ENCODE results near the gene PRR20G. TPM values are rescaled to one million over a fixed set of nuclear protein-coding genes. Genes with fewer than 3 reads are reported as not detected.
A peak's percentile ranks its signal among the peaks of the same experiment; 100 is the strongest.

Gene PRR20G
- total RNA-seq, 1 experiment from 2014 or later = not detected

DNA sequence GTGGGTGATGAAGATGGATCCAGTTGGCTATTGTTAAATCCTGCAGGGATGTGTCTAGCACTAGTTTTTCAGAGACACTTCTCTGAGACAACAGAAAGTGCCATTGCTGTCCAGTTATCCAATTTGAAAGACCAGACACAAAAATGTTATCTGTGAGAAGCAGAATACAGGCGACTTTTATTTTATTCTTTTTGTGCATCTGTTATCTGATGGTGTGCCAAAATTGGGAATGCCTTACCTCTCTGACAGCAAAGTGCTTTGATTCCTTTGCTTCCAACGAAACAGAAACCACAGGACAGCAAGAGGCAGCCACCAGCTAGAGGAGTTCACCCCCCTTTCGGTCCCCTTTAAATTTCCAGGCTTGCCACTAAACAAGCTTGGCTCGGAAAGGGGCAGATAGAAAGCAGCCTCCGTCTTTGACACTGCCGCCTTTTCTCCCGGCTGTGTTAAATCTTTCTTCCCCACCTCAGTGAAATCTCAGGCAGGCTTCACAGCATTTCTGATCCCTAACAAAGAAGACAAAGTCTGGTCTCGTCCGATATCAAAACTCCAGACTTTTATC lies 17.7 kb upstream of the PRR20G start:
- no peak for DNase-seq
- peaks cover 8% of the 10 kb centered on the region; the same call in 1 of the 2 replicates for H3F3A ChIP-seq (ENCODE audit: insufficient read depth, low read depth)
- no peaks in the 10 kb centered on the region for H3K36me3 ChIP-seq (ENCODE audit: low read depth)
- no peaks in the 10 kb centered on the region for H3K9me2 ChIP-seq (ENCODE audit: insufficient read depth)
- no peak for TF ChIP-seq EZH2 (IDR thresholded peaks at IDR 0.05; ENCODE audit: low read depth)
- TF ChIP-seq, protein P1, sequence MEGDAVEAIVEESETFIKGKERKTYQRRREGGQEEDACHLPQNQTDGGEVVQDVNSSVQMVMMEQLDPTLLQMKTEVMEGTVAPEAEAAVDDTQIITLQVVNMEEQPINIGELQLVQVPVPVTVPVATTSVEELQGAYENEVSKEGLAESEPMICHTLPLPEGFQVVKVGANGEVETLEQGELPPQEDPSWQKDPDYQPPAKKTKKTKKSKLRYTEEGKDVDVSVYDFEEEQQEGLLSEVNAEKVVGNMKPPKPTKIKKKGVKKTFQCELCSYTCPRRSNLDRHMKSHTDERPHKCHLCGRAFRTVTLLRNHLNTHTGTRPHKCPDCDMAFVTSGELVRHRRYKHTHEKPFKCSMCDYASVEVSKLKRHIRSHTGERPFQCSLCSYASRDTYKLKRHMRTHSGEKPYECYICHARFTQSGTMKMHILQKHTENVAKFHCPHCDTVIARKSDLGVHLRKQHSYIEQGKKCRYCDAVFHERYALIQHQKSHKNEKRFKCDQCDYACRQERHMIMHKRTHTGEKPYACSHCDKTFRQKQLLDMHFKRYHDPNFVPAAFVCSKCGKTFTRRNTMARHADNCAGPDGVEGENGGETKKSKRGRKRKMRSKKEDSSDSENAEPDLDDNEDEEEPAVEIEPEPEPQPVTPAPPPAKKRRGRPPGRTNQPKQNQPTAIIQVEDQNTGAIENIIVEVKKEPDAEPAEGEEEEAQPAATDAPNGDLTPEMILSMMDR (conservative IDR thresholded peaks at IDR 0.05) = no peak
- H3K79me2 ChIP-seq (ENCODE audit: low read depth) = no peaks in the 10 kb centered on the region
- no peaks in the 10 kb centered on the region for H3K9me3 ChIP-seq (ENCODE audit: insufficient read depth, low read depth)
- H2AFZ ChIP-seq = no peak overlapping the region
- CTCF ChIA-PET = no interaction called here
- POLR2A ChIA-PET (ENCODE audit: unreplicated experiment) = interaction anchor here (0.6 kb wide), 1 partner anchor 395 kb away, joined by 4 read pairs; no protein-coding TSS in a partner anchor
- intact Hi-C loops (cut with micrococcal nuclease; ENCODE audit: unreplicated experiment) = no loop called here
- H3K27ac ChIP-seq = no peak overlapping the region
- H3K4me1 ChIP-seq (replicated peaks; ENCODE audit: insufficient read depth) = peaks cover 9% of the 10 kb centered on the region; the same call in 1 of the 2 replicates
- no TSS peak for BruUV-seq (replicated peaks)
- no peak overlapping the region for H3K4me3 ChIP-seq
- H3K27me3 ChIP-seq (ENCODE audit: insufficient read depth, low read depth) = peaks cover 45% of the 10 kb centered on the region
- H4K20me1 ChIP-seq (ENCODE audit: insufficient read depth) = no peaks in the 10 kb centered on the region
- H3K4me2 ChIP-seq = no peak overlapping the region

DNA sequence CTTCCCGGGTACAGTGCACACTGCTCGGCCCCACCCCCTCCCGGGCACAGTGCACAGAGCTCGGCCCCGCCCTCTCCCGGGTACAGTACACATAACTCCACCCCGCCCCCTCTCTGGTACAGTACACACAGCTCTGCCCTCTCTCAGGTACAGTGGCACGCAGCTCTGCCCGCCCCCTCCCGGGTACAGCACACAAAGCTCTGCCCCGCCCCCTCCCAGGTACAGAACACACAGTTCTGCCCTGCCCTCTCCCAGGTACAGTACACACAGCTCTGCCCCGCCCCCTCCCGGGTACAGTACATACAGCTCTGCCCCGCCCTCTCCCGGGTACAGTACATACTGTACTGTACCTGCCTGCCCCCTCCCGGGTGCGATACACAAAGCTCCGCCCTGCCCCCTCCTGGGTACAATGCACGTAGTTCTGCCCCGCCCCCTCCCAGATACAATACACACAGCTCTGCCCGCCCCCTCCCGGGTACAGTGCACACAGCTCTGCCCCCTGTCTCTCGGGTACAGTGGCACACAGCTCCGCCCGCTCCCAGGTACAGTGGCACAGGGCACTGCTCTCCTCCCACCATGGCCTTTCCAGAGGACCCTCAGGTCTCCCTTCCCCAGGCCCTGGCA lies 16.4 kb upstream of the PRR20G start:
- intact Hi-C loops (cut with micrococcal nuclease; ENCODE audit: unreplicated experiment) = no loop called here
- TF ChIP-seq, protein P1 (conservative IDR thresholded peaks at IDR 0.05) = peak; percentile 14; the same call in 1 of the 2 replicates
- no peak for TF ChIP-seq EZH2 (IDR thresholded peaks at IDR 0.05; ENCODE audit: low read depth)
- peak; percentile 50 to 71 for DNase-seq
- Histone ChIP-seq H3K27me3 (ENCODE audit: insufficient read depth, low read depth) (peaks cover 44% of the 10 kb centered on the region), H2AFZ (no peak overlapping the region), H3K4me1 (replicated peaks; ENCODE audit: insufficient read depth) (peaks cover 9% of the 10 kb centered on the region; the same call in 1 of the 2 replicates), H3K79me2 (ENCODE audit: low read depth) (no peaks in the 10 kb centered on the region), H4K20me1 (ENCODE audit: insufficient read depth) (no peaks in the 10 kb centered on the region), H3K4me3 (peak overlapping the region; percentile 40; the same call in 1 of the 2 replicates), H3F3A (ENCODE audit: insufficient read depth, low read depth) (peaks cover 8% of the 10 kb centered on the region; the same call in 1 of the 2 replicates), H3K36me3 (ENCODE audit: low read depth) (no peaks in the 10 kb centered on the region), H3K4me2 (peak overlapping the region; percentile 75), H3K9me2 (ENCODE audit: insufficient read depth) (no peaks in the 10 kb centered on the region), H3K9me3 (ENCODE audit: insufficient read depth, low read depth) (no peaks in the 10 kb centered on the region), H3K27ac (no peak overlapping the region)
- ChIA-PET POLR2A (ENCODE audit: unreplicated experiment) (interaction anchor here (0.5 to 0.7 kb wide), 5 partner anchors 55 to 905 kb away, joined by 3 to 42 read pairs (median 6); no protein-coding TSS in a partner anchor), CTCF (interaction anchor here (0.6 to 1.2 kb wide), 7 partner anchors 214 to 530 kb away, joined by 3 to 16 read pairs (median 5); no protein-coding TSS in a partner anchor)
- no TSS peak for BruUV-seq (replicated peaks)

DNA sequence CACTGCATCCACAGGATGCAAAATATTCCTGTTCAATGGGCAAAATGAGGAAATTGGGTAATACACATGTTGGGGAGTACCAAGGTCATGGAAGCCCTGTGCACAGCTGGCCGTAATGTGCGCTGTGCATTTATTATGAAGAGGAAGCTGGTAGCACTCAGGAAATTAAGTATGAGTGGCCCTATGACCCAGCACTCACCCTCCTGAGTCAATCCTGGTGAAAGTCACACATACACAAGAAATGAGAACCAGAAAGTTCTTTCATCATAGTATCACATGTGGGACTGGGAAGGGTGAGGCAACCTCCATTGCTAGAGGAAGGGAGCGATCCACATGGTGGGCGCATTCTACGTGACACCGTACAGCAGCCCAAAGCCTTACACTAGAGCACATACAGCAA lies 11.4 kb upstream of the PRR20G start:
- Histone ChIP-seq H3F3A (ENCODE audit: insufficient read depth, low read depth) (no peaks in the 10 kb centered on the region), H3K9me2 (ENCODE audit: insufficient read depth) (no peaks in the 10 kb centered on the region), H3K4me1 (replicated peaks; ENCODE audit: insufficient read depth) (peaks cover 9% of the 10 kb centered on the region; the same call in 1 of the 2 replicates), H4K20me1 (ENCODE audit: insufficient read depth) (no peaks in the 10 kb centered on the region), H3K4me2 (no peak overlapping the region), H3K27ac (no peak overlapping the region), H3K36me3 (ENCODE audit: low read depth) (no peaks in the 10 kb centered on the region), H3K4me3 (no peak overlapping the region), H3K79me2 (ENCODE audit: low read depth) (no peaks in the 10 kb centered on the region), H3K27me3 (ENCODE audit: insufficient read depth, low read depth) (peaks cover 38% of the 10 kb centered on the region), H2AFZ (no peak overlapping the region), H3K9me3 (ENCODE audit: insufficient read depth, low read depth) (no peaks in the 10 kb centered on the region)
- DNase-seq = no peak
- CTCF ChIA-PET = no interaction called here
- intact Hi-C loops (cut with micrococcal nuclease; ENCODE audit: unreplicated experiment) = no loop called here
- BruUV-seq (replicated peaks) = no TSS peak
- POLR2A ChIA-PET (ENCODE audit: unreplicated experiment) = no interaction called here
- no peak for TF ChIP-seq EZH2 (IDR thresholded peaks at IDR 0.05; ENCODE audit: low read depth)
- TF ChIP-seq, protein P1 (conservative IDR thresholded peaks at IDR 0.05) = no peak

Data from PC-9 (cell line).